ENCODE data around the gene SF3B3. TPM values are rescaled to one million over a fixed set of nuclear protein-coding genes. Genes with fewer than 3 reads are reported as not detected.

The SF3B3 gene
- total RNA-seq, 1 experiment from 2014 or later = 191 TPM

Small RNA genes within 50 kb of the gene (small RNA-seq; reads per million reads assigned to genes)
- gene SNORD111 (141 to 208 reads per million in 2 experiments), gene SNORD111B (7.2 to 37.5 reads per million in 2 experiments)

Other genes starting within 250 kb of the SF3B3 start
- 96.7 and 98.3 TPM in 2 replicates for gene AARS1, start 234.3 kb upstream of the SF3B3 start, total RNA-seq (2014; rRNA removed; shearing (Covaris generic))
- 24.1 and 29.4 TPM in 2 replicates for gene DDX19B, start 224.6 kb upstream of the SF3B3 start, total RNA-seq (2014; rRNA removed; shearing (Covaris generic))
- gene DDX19A, start 176.9 kb upstream of the SF3B3 start, total RNA-seq (2014; rRNA removed; shearing (Covaris generic)) = 51.5 and 59.3 TPM in 2 replicates
- 13.7 and 18.5 TPM in 2 replicates for gene ST3GAL2, start 84.7 kb upstream of the SF3B3 start, total RNA-seq (2014; rRNA removed; shearing (Covaris generic))
- 8.4 and 10.5 TPM in 2 replicates for gene FCSK, start 69.2 kb upstream of the SF3B3 start, total RNA-seq (2014; rRNA removed; shearing (Covaris generic))
- 41.2 and 46.2 TPM in 2 replicates for gene COG4, start 262 bp upstream of the SF3B3 start, total RNA-seq (2014; rRNA removed; shearing (Covaris generic))
- 0.24 and 0.71 TPM in 2 replicates for gene IL34, start 122.7 kb downstream of the SF3B3 start, total RNA-seq (2014; rRNA removed; shearing (Covaris generic))
- 1.7 and 4.0 TPM in 2 replicates for gene MTSS2, start 162.2 kb downstream of the SF3B3 start, total RNA-seq (2014; rRNA removed; shearing (Covaris generic))